Erythroblast (primary cell): Measurements from ENCODE around the gene CLDN10.

Experiments used
- GATA1 ChIP-seq: IDR thresholded peaks from 2 replicates; pipeline ENCODE4 v1.6.1; 2011; ENCODE audit warnings: low read depth, mild to moderate bottlenecking, control low read depth, low read length, moderate library complexity
- POLR2A ChIP-seq: IDR thresholded peaks from 2 replicates; pipeline ENCODE4 v1.6.1; 2011; ENCODE audit warnings: mild to moderate bottlenecking, low read length

- TF ChIP-seq POLR2A = no peak
- TF ChIP-seq GATA1 = no peak
Observed at GRCh38 chr13:95530178-95530577, 22.3 kb upstream of the CLDN10 start.
